HG03175 (cell line): ENCODE measurements around the gene SLC25A21.
"Not testable (repeated sequence)": the region's sequence is repeated elsewhere in the genome, so short reads cannot be mapped to it uniquely, and the experiment has no call there.

Experiments
- ATAC-seq: cut with Tn5 transposase; IDR thresholded peaks from one replicate; pipeline ENCODE4 v1.9.1; 2021; ENCODE audit warnings: mild to moderate bottlenecking, moderate library complexity; ENCODE audit not compliant: unreplicated experiment

Gene SLC25A21

DNA sequence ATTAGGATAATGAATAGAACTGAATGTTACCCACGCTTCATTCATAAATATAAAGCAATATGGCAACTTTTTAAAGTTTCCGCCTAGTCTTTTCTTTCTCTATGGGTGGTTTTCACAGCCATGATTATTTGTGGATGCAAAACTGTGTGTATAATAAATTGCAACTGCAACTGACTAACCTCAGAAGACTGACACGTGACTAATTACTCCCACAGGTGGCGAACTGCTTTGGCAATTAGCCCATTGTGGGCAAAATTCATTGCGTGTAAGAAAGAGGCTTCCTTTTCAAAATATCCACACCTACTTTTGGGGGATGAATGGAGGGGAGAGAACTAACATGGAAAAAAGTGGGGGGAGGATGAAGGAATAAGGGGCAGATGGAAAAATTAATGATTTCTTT lies 79.0 kb downstream of the SLC25A21 start:
- no peak for ATAC-seq

DNA sequence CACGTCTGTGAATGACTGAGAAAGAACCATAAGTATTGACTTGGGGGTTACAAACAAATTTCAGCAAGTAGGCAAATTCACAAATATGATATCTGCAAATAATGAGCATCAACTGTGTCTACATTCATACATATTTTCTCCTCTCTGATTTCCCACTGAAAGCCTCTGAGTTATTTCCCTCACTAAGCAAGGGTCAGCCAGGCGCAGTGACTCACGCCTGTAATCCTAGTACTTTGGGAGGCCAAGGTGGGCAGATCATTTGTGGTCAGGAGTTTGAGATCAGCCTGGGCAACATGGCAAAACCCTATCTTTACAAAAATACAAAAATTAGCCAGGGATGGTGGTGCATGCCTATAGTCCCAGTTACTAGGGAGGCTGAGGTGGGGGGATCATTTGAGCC lies 80.8 kb downstream of the SLC25A21 start:
- ATAC-seq, result no peak

DNA sequence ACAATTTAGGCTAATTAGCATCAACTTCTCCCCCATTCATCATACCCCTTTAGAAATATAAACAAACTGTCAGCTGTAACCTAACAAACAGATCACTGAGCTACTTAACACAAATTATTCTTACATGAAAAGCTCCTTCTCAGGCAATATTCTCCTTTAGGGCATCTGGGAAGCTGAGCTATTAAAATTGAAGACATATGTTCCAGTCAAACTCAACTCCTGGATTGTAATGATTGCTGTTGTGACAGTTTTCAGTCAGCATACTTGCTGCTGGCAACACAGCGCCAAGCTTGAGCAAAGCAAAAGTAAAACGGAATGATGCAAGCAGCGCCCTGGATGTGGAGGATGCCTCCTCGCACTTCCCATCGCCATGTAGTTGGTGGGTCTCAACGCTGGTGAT lies 82.4 kb downstream of the SLC25A21 start:
- ATAC-seq, result no peak

DNA sequence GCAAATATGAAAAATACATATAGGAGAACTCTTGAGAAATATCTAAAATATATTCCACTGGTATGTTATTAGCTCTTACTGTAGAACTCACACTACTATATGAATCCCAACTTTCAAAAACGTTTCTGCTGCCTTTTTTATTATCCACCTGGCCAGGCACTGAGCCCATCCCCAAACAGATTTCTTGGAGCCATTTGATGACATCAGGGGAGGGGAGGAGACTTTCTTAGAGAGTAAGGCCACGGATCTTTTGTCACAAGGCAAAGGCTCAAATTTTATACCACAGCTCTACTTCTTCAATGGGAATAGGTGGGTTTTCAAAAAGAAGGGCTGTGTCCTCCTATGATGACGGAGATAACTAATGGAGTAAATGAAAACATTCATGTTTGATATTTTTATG lies 83.0 kb downstream of the SLC25A21 start:
- no peak for ATAC-seq

DNA sequence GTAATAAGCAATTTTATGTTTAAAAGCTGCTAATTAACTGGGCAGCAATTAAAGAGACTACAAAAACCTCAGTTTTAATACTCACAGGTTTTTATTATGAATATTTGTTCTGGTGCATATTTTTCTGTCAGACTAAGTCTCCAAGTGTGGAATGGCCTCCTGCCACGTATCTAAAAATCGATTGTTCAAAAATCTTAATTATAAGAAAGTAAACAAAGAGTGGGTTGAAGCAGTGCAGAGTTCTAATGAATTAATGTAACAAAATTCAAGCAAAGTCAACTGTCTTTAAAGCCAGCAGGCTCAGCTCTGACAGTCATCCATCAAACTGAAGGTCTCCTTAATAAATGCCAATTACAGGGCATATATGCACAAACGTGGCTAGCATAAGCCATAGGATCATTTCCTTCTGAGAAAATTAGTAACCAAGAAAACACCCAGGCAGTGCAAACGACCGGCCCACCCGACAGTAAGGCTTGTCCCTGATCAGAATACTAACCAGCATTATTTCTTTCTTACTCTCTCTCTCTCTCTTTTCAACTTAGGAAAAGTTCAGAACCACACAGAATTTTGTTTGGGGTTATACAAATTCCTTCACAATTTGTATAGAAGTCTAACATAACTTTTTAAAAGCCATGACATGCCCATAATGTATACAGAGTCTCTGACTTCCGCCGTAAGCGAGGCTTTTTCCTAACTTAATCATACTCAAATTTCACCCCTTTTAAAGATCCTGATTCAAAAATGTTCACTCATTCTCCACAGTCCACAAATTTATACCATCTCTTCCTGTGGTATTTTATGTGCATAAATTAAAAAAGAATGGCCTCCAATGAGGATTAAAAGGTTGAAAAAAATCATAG lies 83.8 kb downstream of the SLC25A21 start:
- no peak for ATAC-seq

DNA sequence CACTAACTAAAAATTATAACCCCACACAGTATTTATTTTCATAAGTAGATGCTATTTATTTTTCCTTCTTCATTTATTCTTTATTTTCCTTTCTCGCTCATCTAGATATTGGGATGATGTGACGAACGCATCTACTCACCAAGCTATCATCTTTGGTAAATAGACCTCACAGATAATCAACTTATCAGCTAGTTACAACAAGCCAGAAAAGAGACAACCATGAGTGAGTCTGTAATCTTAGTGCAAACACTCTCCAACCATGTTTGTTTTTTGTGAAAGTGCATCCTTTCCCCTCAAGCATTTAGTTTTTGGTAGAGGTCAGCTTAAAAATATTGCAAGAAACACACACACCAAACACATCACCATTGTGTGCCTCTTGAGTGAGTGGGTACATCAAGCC lies 84.9 kb downstream of the SLC25A21 start:
- ATAC-seq, result no peak

DNA sequence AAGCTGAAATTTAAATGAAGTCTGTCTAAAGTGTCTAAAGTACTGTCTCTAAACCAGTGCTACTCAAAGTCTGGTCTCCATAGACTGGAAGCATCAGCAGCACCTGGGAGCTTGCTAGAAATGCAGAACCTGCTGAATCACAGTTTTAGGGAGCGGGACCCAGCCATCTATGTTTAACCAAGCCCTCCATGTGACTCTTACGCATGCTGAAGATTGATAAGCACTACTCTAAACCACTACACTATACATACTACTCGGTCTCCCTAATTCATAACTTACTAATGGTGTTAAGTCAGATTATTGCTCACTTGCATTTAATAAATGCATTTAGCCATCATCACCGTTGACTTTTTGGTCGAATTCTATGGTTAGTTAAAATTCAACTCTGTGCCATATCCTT lies 88.8 kb downstream of the SLC25A21 start:
- no peak for ATAC-seq

DNA sequence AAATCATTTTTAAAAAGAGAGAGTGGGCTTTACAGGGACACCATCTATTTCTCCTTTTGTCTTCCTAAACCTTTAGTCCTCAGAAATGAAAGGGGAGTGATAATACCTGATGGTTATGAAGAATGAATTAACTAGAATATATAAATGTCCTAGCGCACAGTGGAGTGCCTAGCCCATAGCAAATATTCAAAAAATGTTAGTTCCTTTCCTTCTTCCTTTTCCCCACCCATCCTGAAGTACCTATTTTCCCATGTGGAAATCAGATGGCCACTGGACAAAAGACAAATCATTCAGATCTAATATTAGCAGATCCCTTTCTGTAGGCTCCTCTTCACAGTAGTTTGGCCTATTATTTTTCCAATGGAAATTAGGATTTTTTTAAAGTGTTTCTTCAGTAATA lies 90.0 kb downstream of the SLC25A21 start:
- ATAC-seq, result no peak

DNA sequence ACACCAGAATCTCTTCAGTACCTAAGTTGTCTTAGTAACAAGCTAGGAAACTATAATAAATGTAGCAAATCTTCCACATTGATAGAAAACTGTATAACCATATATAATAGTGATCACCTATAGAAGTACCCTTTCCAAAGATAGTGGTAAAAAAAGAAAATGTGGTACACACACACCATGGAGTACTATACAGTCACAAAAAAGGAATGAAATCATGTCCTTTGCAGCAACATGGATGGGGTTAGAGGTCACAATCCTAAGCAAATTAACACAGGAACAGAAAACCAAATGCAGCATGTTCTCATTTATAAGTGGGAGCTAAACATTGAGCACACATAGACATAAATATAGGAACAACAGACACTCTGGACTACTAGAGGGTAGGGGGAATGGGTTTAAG lies 90.5 kb downstream of the SLC25A21 start:
- ATAC-seq, result no peak

DNA sequence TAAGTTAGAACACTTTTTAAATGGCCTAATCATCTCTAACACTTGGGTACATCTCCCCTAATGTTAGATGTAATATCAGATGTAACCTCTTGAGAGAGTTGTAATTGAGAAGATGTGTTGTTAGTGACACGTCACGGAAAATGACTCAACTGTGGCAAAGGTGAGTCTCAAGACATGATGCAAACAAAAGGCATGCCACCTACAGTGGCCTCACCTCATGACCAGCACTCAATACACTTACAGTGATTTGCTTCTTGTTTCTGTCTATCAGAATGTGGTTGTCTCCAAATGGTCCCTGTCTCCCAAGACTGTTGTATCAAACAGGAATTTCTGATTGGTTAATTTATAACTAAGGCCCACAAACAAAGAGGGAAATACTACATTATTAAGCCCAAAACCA lies 91.2 kb downstream of the SLC25A21 start:
- ATAC-seq, result no peak

DNA sequence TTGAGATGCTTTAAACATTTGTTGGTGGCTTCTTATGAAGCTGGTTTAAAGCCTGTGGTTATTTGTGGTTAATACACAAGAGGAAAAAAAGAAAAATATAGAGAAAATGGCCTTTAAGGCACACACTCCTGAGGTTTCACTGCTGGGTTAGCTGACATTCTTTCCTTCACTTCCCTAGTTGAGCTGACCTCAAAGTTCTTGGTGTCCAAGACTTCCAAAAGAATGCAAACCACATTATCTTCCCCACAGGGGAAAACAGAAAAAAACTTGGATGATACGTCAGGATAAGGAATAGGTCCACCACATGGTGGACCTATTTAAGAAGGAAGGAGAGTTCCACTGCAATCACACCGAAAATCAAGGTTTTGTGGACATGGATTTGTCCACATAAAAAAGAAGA lies 94.3 kb downstream of the SLC25A21 start:
- no peak for ATAC-seq

DNA sequence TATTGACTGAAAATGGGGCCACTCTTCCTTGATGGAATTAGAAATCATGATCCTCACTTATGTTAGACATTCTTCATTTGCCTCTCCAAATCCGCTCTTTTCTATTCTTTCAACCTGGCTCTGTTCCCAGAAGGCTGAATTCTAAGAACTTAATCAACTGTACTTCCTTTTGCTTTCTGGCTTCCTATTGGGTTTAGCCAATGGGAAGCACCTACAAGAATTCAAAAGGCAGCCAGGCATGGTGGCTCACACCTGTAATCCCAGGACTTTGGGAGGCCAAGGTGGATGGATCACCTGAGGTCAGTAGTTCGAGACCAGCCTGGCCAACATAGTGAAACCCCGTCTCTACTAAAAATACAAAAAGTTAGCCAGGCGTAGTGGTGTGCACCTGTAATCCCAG lies 98.1 kb downstream of the SLC25A21 start:
- ATAC-seq, result not testable (repeated sequence)

DNA sequence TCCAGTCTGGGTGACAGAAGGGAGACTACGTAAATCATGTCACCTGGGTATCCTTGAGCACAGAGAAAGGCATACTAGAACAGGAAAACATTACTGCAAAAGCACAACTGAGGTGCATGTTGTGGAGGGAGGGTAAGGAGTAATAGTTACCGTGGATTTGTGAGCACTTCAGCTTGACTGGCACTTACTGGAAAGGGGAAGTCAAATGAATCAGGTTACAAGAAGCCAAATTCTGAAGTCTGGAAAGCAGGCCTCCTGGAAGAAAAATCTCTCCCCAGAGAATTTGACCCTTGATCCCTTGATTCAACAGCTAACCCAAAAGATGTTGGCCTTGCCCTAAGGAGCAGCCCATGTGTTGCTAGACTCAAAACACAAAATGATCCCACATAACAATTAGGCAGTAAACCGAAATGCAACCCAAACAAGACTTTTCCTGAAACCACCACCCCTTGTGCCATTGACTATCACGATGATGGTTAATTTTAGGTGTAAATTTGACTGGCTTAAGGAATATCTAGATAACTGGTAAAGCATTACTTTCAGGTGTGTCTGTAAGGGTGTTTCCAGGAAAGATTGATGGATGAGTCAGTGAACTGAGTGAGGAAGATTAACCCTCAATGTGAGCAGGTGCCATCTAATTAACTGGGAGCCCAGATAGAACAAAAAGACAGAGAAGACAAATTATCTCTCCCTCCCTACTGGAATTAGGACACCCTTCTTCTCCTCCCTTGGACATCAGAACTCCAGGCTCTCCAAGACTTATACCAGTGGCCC lies 108.8 kb downstream of the SLC25A21 start:
- ATAC-seq, result no peak

DNA sequence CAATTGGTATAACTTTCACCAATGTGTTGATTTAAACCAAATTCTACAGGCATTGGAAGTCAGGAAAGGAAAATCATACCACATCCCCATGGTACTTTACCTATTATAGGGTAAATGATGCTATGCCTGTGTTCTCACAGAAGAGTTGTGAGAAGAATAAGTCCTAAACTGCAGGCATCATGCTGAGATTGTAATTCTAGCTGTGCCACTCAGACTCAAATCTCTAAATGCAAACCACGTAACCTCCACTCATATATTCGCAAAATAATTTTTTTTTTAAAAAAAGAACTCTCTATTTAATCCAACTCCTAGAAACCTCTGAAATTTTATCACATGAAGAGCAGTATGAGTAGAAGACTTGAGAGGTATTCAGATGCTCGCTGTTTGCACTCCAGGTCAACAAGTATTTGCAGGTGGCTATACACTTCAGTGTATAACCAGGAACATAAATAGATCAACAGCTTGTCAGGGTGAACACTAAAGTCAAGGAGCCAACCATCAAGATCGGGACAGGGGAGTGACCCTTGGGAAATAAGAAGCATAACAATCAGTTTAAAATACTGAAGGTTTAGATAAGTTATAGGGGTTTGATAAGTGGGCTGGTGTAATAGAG lies 110.1 kb downstream of the SLC25A21 start:
- ATAC-seq, result no peak

DNA sequence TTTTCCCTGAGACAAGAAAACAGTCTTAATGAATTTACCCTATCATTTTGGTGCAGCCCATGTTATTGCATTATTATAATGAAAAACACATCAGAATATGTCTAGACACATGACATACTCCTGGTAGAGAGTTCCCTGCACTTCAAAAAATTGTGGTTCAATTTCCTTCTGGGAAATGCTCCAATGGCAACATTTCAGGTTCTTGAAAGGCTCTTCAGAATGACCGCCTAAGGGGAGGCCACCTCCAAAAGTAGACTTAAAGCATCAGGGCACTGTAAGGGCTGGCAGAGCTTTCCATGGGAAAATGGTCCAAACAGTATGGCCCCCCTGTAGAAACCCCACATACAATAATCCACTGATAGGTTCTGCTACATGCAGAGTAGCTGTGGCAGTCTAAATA lies 110.7 kb downstream of the SLC25A21 start:
- no peak for ATAC-seq

DNA sequence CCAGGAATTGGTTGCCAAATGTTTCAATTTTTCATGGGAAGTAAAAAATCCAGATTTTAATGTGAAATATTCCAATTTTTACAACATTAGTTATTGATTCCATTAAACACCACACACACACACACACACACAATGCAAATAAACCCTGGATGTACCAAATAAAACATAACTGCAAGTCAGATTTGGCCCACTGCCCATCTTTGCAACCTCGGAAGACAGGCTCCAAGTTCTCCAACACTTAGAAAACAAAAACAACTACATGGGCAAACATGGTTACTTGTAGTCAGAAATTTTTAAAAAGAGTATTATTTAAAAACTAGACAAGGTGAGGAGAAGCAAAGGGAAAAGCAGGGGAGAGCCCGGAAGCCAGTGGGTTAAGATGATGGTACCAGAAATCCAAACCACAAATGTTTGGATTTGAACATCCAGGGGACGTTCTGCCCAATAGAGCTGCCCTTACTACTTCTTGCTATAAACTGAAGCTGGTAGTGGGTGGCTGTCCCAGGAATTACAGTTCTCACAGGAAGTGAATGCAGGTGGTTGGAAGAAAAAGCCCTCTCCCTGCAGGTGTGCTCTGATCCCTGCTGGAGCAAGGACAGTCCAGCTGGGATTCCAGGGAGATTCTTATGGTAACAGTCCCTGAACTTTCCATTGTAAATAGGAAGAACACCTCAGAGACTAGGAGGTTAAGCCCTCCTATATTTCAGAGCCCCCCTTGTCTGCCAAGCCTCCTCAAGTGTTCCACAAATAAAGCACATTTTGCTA lies 111.7 kb downstream of the SLC25A21 start:
- no peak for ATAC-seq

DNA sequence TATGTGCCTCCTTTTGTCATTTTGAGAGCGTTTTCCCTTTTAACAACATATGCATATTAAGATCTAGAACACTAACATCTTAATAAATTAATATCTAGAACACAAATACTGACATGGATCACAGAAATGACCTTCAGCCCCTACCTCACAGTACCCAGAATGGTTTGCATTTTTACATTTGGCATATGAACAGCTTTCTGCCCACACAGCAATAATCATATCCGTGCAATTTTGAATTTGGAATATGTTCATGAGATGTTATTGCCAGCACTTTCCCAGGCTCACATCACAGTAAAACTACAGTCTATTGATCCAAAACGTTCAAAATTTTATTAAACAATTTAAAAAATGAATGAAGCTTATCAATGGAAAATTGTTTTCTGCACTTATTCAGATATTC lies 114.6 kb downstream of the SLC25A21 start:
- ATAC-seq, result no peak

DNA sequence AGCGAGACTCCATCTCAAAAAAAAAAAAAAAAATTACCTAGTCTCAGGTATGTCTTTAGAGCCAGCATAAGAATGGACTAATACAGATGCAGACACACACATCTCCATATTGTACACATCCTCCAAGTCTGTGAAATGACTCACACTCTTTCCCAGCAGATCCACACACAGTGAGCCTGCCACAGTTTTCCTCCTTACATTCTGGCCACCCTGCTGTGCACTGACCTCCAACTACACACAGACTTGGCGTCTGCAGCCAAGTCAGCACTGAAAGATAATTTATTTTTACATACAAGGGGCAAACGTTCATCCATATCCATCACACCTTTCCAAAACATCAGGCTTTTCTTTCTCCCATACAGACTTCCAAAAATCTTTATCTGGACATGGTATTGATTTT lies 115.9 kb downstream of the SLC25A21 start:
- no peak for ATAC-seq

DNA sequence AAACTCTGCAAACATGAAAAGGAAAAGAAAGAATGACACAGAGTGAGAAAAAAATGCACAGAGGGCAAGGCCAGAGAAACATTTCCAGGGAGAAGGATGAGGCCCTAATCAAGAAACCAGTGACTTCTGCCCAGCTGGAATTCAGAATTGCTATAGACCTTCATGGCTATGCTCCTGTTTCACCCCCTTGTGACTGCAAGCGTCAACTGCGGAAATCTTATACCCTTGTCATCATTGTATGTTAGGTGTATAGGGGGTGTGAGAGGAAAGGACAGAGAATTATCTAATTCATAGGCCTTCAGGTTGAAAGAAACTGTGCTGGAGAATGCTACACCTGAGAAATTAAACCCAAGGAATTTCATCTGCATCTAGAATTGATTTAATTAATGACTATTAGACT lies 117.5 kb downstream of the SLC25A21 start:
- no peak for ATAC-seq

DNA sequence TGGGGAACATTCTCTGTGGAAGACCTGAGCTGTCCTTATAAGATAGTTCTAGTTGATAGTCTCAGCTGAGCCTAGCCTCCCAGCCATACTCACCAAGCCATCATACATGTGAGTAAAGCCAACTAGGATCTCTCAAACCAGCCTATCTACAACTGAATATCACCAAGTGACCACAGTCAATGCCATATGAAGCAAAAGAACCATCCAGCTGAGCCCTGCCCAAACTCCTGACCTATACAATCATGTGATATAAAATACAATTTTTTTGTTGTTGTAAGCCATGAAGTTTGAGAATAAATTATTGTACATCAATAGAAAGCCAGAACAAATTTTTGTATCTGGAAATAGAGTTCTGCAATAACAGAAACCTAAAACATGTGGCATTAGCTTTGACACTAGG lies 118.3 kb downstream of the SLC25A21 start:
- no peak for ATAC-seq

DNA sequence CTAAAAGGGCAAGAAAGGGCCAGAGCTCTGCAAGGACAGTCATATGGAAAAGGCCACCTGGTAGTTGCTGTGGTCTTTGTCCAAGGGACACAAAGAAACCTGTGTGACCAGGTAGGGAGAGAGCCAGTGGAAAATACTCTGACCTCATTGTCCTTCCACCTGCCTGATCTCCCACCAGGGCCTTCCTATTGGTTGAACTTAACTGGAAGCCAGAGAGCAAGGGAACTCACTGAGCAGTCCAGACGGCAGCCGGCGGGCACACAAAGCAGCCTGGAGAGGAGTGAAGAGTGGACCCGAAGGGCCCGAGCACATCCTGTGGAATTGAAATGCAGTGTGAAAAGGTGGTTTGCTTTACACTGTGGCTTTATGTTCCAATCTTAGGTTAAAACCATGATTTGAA lies 120.7 kb downstream of the SLC25A21 start:
- no peak for ATAC-seq
